ENCODE data around the gene ZW10. TPM values are rescaled to one million over a fixed set of nuclear protein-coding genes. Genes with fewer than 3 reads are reported as not detected.

ZW10 gene
- polyA plus RNA-seq, 1 experiment: 14.9 TPM

DNA sequence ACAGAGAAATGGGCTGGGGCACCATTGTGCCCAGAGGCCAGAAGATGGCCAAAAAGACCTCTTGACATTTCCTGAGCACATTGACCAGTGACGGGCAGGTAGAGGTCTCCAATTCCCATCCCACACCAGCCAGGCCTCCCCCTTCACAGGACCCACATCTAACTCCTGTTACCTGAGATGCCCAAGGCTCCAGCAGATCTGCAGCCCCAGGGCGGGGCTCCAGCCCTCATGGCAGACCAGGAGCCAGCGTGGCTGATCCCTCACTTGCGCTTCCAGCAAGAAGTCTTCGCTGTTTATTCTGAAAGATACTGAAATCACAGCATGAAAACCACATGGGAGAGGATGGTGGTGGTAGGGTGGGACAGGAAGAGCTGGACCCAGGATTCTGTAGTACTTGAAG is 76.4 kb downstream of the ZW10 start:
- TF ChIP-seq, protein P1, sequence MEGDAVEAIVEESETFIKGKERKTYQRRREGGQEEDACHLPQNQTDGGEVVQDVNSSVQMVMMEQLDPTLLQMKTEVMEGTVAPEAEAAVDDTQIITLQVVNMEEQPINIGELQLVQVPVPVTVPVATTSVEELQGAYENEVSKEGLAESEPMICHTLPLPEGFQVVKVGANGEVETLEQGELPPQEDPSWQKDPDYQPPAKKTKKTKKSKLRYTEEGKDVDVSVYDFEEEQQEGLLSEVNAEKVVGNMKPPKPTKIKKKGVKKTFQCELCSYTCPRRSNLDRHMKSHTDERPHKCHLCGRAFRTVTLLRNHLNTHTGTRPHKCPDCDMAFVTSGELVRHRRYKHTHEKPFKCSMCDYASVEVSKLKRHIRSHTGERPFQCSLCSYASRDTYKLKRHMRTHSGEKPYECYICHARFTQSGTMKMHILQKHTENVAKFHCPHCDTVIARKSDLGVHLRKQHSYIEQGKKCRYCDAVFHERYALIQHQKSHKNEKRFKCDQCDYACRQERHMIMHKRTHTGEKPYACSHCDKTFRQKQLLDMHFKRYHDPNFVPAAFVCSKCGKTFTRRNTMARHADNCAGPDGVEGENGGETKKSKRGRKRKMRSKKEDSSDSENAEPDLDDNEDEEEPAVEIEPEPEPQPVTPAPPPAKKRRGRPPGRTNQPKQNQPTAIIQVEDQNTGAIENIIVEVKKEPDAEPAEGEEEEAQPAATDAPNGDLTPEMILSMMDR (IDR thresholded peaks at IDR 0.05; ENCODE audit: low read depth, low read length): no peak
- DNase-seq (ENCODE audit: low read depth, low spot score): no peak
- CTCF ChIA-PET: no interaction called here

DNA sequence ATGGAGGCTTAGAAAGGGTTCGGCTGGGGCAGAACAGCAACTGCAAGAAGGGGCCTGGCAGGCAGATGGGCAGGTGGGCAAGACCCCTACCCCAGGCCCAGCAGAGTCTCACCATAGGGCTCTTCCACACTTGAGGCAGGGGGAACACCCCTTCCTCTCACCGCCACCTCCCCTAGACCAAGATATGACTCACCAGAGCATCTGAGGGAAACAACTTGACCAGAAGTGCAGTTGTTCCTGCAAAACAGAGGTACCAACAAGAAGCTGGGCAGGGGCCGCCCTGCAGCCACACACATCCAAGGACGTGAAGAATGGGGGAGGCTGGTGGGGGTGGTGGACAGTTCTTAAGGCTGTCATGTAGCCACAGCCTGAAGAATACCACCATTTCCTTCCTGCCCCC is 78.3 kb downstream of the ZW10 start:
- ChIA-PET POLR2A (no interaction called here), CTCF (no interaction called here)
- TF ChIP-seq, protein P1 (IDR thresholded peaks at IDR 0.05; ENCODE audit: low read depth, low read length): no peak
- no peak for DNase-seq (ENCODE audit: low read depth, low spot score)
- no peaks in the 10 kb centered on the region for H3K27me3 ChIP-seq (ENCODE audit: control insufficient read depth, insufficient read depth, low read length)
- no peak overlapping the region for H3K27ac ChIP-seq (ENCODE audit: low read depth, low read length)
- H3K9me3 ChIP-seq (ENCODE audit: control insufficient read depth, insufficient read depth, low read length): no peaks in the 10 kb centered on the region; the same call in 1 of the 2 replicates
- H3K4me3 ChIP-seq (ENCODE audit: low read depth, low read length): no peak overlapping the region

More for the DNA sequence above, 76.4 kb downstream of the ZW10 start:
- Histone ChIP-seq H3K4me3 (ENCODE audit: low read depth, low read length) (no peak overlapping the region), H3K9me3 (ENCODE audit: control insufficient read depth, insufficient read depth, low read length) (no peaks in the 10 kb centered on the region; the same call in 1 of the 2 replicates), H3K27me3 (ENCODE audit: control insufficient read depth, insufficient read depth, low read length) (no peaks in the 10 kb centered on the region), H3K27ac (ENCODE audit: low read depth, low read length) (no peak overlapping the region)
- POLR2A ChIA-PET: no interaction called here

DNA sequence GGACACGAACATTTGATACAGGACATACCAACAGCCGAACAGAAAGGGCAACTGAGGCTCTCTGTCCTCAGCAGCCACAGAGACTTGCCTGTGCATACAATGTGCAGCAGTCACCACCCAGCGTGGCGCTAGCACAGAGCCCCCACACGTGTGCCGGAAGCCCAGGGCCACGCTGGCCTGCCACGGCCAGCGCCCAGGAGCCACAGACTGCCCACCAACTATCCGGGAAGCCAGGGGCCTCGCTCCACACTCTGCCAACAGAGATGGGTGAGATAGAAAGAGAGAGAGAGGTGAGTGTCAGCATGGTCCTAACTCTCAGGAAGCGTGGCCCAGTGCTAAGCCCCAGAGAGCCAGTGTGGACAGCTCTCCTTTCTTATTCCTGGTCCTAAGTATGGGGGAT is 79.1 kb downstream of the ZW10 start:
- H3K9me3 ChIP-seq (ENCODE audit: control insufficient read depth, insufficient read depth, low read length): no peaks in the 10 kb centered on the region; the same call in 1 of the 2 replicates
- POLR2A ChIA-PET: no interaction called here
- no peak overlapping the region for H3K27ac ChIP-seq (ENCODE audit: low read depth, low read length)
- TF ChIP-seq, protein P1 (IDR thresholded peaks at IDR 0.05; ENCODE audit: low read depth, low read length): no peak
- H3K4me3 ChIP-seq (ENCODE audit: low read depth, low read length): no peak overlapping the region
- H3K27me3 ChIP-seq (ENCODE audit: control insufficient read depth, insufficient read depth, low read length): no peaks in the 10 kb centered on the region
- CTCF ChIA-PET: no interaction called here
- DNase-seq (ENCODE audit: low read depth, low spot score): no peak

DNA sequence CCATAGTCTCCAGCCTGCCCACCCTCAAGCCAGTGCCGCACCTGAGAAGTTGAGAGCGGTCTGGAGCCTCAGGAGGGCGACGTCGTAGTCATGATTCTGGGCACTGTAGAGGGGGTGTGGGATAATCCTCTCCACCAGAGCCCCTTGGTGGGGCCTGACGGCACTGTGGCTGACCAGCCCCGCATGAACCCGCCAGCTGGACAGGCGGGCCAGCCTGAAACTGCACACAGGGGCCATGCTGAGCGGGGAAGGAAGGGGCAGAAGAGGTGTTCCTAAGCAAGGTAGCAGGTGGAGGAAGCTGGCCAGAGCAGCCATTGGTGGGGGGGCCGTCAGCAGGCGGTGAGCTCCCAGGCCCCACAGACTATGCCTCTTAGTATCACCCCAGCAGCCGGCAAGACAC is 80.5 kb downstream of the ZW10 start:
- TF ChIP-seq, protein P1 (IDR thresholded peaks at IDR 0.05; ENCODE audit: low read depth, low read length): no peak
- no peak overlapping the region for H3K27ac ChIP-seq (ENCODE audit: low read depth, low read length)
- ChIA-PET POLR2A (no interaction called here), CTCF (no interaction called here)
- H3K27me3 ChIP-seq (ENCODE audit: control insufficient read depth, insufficient read depth, low read length): no peaks in the 10 kb centered on the region
- DNase-seq (ENCODE audit: low read depth, low spot score): no peak
- no peak overlapping the region for H3K4me3 ChIP-seq (ENCODE audit: low read depth, low read length)
- no peaks in the 10 kb centered on the region; the same call in 1 of the 2 replicates for H3K9me3 ChIP-seq (ENCODE audit: control insufficient read depth, insufficient read depth, low read length)

DNA sequence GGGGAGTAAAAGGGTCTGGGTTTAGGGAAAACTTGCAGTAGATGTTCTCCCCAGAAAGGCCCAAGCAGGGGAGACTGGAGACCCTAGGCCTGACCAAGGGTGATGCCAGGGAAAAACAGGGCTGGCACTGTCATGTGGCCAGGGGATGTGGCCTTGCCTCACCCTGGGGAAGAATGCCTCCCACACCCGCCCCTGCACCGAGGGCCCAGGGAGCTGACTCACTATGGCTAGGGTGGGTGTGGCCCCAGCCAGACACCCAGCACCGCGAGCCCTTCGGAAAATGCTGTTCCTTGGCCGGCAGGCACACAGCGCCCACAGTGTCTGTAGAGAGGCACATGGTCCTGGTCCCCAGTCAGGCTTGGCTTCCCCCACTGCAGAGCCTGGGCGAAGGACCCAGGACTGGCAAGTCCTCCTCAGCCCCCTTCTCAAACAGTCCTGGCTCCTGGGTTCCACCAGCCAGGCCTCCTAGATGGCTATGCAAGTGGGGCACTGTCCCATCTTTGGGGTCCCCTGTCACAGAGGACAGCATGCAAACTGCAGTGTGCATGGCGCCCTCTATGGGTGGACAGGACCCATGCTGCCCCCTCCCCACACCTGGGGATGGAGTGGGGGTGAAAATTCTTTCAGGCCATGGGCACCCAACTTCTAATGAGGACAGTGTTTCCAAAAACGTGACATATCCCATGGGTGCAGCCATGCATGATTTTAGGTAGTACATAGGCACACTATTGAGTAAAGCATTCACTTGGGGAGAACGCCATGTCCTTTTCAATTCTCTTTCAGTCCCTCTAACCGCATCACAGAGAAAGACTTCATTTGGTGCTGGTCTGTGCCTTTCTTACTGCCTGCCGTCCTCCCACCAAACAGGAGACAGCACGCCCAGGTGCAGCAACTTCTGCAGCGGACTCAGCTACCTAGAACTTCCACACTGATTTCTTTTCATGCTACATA is 82.6 kb downstream of the ZW10 start:
- no peak for DNase-seq (ENCODE audit: low read depth, low spot score)
- TF ChIP-seq, protein P1 (IDR thresholded peaks at IDR 0.05; ENCODE audit: low read depth, low read length): no peak
- H3K4me3 ChIP-seq (ENCODE audit: low read depth, low read length): no peak overlapping the region
- H3K27me3 ChIP-seq (ENCODE audit: control insufficient read depth, insufficient read depth, low read length): no peaks in the 10 kb centered on the region
- H3K27ac ChIP-seq (ENCODE audit: low read depth, low read length): no peak overlapping the region
- POLR2A ChIA-PET: no interaction called here
- no peaks in the 10 kb centered on the region; the same call in 1 of the 2 replicates for H3K9me3 ChIP-seq (ENCODE audit: control insufficient read depth, insufficient read depth, low read length)
- CTCF ChIA-PET: no interaction called here

All from AG04450 (cell line).